Fibroblast of lung (primary cell): Measurements from ENCODE around the gene RCOR1. TPM values are rescaled to one million over a fixed set of nuclear protein-coding genes. Genes with fewer than 3 reads are reported as not detected.

Experiments used
- DNase-seq, 2 donors: peaks; one replicate each; pipeline versions ENCODE4 v3.0.0 to v3.0.0-alpha.2; 2010; ENCODE audit warnings: low read depth in 2 of 2
- H2AFZ ChIP-seq: 2 replicates; pipeline ENCODE4 v1.5.1; 2012; ENCODE audit warnings: low read length, control low read depth, inconsistent platforms
- H3K27ac ChIP-seq: 2 replicates; pipeline ENCODE4 v1.5.1; 2011; ENCODE audit warnings: low read length, control low read depth; ENCODE audit not compliant: insufficient read depth
- H3K27me3 ChIP-seq: 2 replicates; pipeline ENCODE4 v1.5.1; 2011; ENCODE audit warnings: mild to moderate bottlenecking, low read length; ENCODE audit not compliant: control insufficient read depth, insufficient read depth
- H3K36me3 ChIP-seq: 2 replicates; pipeline ENCODE4 v1.5.1; 2011; ENCODE audit warnings: low read length; ENCODE audit not compliant: control insufficient read depth, insufficient read depth
- H3K4me1 ChIP-seq: 2 replicates; pipeline ENCODE4 v1.5.1; 2011; ENCODE audit warnings: low read length; ENCODE audit not compliant: control insufficient read depth, insufficient read depth; ENCODE audit errors: extremely low read depth
- H3K4me2 ChIP-seq: 2 replicates; pipeline ENCODE4 v1.5.1; 2011; ENCODE audit warnings: low read length, control low read depth; ENCODE audit not compliant: insufficient read depth; ENCODE audit errors: extremely low read depth
- H3K4me3 ChIP-seq, 4 experiments: fragments of 200-600 bp in 1 of 4; sonication (generic) in 1 of 4; replicated peaks in 1 of 4; 2 replicates each; pipeline ENCODE4 v1.5.1; 2011 to 2016; ENCODE audit warnings: low read length in 4 of 4, low read depth in 3 of 4, mild to moderate bottlenecking in 3 of 4, control low read depth in 2 of 4, inconsistent platforms in 1 of 4, mixed read lengths in 1 of 4; ENCODE audit not compliant: insufficient read depth in 1 of 4; ENCODE audit errors: control extremely low read depth in 1 of 4
- H3K79me2 ChIP-seq: 2 replicates; pipeline ENCODE4 v1.5.1; 2012; ENCODE audit warnings: mild to moderate bottlenecking, low read length, inconsistent platforms; ENCODE audit not compliant: control insufficient read depth, insufficient read depth
- H3K9ac ChIP-seq: 2 replicates; pipeline ENCODE4 v1.5.1; 2011; ENCODE audit warnings: mild to moderate bottlenecking, low read length, control low read depth; ENCODE audit not compliant: insufficient read depth
- H3K9me3 ChIP-seq: 2 replicates; pipeline ENCODE4 v1.5.1; 2012; ENCODE audit warnings: low read depth, low read length; ENCODE audit not compliant: control insufficient read depth, insufficient read depth
- H4K20me1 ChIP-seq: 2 replicates; pipeline ENCODE4 v1.5.1; 2011; ENCODE audit warnings: low read length; ENCODE audit not compliant: control insufficient read depth, insufficient read depth; ENCODE audit errors: extremely low read depth
- EZH2 ChIP-seq: IDR thresholded peaks from 2 replicates; pipeline ENCODE4 v1.5.1; 2012; ENCODE audit warnings: low read length, control low read depth, mild to moderate bottlenecking; ENCODE audit errors: missing control alignments
- polyA plus RNA-seq, 2 donors: library from polyadenylated mRNA; depleted of rRNA in 1 of 2; stranded (reverse) in 1 of 2; unstranded in 1 of 2; fragments of >200 nt; gene quantifications; 2 replicates each; pipeline ENCODE4 v1.2.1, GENCODE V29; 2011 to 2012; ENCODE audit warnings: missing spikeins in 1 of 2
- total RNA-seq: library from RNA; depleted of rRNA; stranded (reverse); fragments of >200 nt; gene quantifications from 2 replicates; pipeline ENCODE4 v1.2.1, GENCODE V29; 2014
- TF ChIP-seq, protein P1 (sequence below), 2 donors: IDR thresholded peaks in 1 of 2; conservative IDR thresholded peaks in 1 of 2; 1 replicate in 1 of 2; 2 replicates in 1 of 2; pipeline ENCODE4 v1.5.1; 2011 to 2012; ENCODE audit warnings: low read length in 2 of 2, control low read depth in 1 of 2, inconsistent platforms in 1 of 2, low read depth in 1 of 2, mild to moderate bottlenecking in 1 of 2

RCOR1 gene
- total and polyA plus RNA-seq, 2 donors (not counting 1 experiment from before 2014, with no cell fraction given): 11.4 to 19.6 TPM

DNA sequence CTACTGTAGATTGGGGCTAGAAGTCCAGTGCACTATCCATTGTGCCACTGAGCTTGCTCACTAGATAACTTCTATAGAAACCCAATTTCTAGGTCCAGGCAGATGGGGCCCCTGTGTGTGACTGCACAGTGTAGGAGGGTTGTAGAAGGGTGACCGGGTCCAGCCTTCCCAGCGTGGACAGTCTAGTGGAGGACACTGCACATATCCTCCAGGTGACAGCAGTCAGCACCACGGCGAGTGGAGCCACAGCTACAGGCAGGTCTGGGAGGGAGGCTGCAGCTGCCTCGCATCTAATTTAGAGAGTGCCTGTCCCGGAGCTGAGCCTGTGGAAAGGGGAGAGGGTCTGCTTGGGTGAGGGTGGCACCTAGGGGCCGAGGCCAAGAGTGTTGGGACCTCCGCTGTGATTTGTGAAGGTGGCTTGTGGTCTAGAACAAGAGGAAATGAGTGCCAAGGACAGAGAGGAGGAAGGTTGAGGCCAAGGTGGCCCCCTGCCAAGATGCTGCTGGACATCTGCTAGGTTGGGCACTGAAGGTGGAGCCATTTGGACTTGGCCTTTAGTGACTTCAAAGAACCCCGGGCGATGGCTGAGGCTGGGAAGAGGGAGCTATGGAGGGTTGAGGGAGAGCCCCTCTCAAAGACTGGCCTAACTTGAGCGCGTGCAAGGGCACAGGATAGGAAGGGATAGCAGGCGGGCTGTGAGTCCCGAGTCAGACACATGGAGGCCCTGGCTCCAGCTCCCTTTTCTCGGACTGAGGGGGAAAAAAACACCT, 138.8 kb downstream of the RCOR1 start:
- Histone ChIP-seq H3K27me3 (no peaks in the 10 kb centered on the region), H3K36me3 (peaks cover 8% of the 10 kb centered on the region), H3K27ac (no peak overlapping the region), H3K4me1 (no peaks in the 10 kb centered on the region), H4K20me1 (no peaks in the 10 kb centered on the region), H3K9me3 (no peaks in the 10 kb centered on the region), H3K9ac (no peak overlapping the region), H3K4me2 (no peak overlapping the region), H3K4me3 (no peak overlapping the region), H2AFZ (no peak overlapping the region), H3K79me2 (no peaks in the 10 kb centered on the region)
- no peak for DNase-seq
- TF ChIP-seq, protein P1, sequence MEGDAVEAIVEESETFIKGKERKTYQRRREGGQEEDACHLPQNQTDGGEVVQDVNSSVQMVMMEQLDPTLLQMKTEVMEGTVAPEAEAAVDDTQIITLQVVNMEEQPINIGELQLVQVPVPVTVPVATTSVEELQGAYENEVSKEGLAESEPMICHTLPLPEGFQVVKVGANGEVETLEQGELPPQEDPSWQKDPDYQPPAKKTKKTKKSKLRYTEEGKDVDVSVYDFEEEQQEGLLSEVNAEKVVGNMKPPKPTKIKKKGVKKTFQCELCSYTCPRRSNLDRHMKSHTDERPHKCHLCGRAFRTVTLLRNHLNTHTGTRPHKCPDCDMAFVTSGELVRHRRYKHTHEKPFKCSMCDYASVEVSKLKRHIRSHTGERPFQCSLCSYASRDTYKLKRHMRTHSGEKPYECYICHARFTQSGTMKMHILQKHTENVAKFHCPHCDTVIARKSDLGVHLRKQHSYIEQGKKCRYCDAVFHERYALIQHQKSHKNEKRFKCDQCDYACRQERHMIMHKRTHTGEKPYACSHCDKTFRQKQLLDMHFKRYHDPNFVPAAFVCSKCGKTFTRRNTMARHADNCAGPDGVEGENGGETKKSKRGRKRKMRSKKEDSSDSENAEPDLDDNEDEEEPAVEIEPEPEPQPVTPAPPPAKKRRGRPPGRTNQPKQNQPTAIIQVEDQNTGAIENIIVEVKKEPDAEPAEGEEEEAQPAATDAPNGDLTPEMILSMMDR (conservative IDR thresholded peaks at IDR 0.05 in 1 of 2, IDR thresholded peaks at IDR 0.05 in 1 of 2; ENCODE audit: low read depth in 1 of 2, low read length in 2 of 2): no peak
- TF ChIP-seq EZH2: no peak

DNA sequence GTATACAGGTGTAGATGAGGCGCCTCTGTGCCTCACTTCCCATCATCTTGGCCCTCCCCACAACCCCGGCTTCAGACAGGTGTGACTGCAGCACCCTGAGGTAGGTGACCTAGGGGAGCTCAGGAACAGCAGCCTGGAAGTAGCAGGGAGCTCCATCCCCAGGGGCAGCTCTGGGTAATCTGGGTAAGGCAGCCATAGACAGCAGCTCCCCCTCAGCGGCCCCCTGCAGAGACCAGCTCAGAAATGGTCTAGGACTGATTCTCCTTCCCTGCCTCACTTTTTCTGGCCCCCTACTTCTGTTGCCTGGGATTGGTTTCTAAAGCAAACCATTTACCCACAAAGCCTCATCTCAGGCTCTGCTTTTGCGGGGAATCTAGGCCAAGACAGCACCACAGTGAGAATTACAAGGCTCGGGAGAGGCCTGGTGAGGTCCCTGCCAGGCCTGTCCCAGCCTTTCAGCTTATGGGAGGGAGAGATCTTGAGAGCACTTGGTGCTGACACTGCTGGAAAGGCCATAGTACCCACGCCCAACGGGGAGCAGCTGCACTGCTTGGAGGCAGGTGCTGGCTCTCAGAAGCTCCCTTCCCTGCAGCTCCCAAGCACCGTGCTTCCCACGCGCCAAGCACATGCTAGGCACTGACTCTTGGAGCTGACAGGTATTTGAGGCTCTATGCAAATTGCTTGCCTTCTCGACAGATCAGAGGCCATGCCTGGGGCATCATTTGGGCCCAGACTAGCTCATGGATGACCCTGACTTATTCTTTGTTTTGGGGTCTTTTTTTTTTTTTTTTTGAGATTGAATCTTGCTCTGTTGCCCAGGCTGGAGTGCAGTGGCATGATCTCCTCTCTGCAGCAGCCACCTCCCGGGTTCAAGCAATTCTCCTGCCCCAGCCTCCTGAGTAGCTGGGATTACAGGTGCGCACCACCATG, 139.7 kb downstream of the RCOR1 start:
- no peak for DNase-seq
- Histone ChIP-seq H3K9ac (no peak overlapping the region), H3K36me3 (peaks cover 3% of the 10 kb centered on the region), H3K4me2 (no peak overlapping the region), H2AFZ (no peak overlapping the region), H3K4me1 (no peaks in the 10 kb centered on the region), H4K20me1 (no peaks in the 10 kb centered on the region), H3K79me2 (no peaks in the 10 kb centered on the region), H3K9me3 (no peaks in the 10 kb centered on the region), H3K27ac (no peak overlapping the region), H3K4me3 (no peak overlapping the region), H3K27me3 (no peaks in the 10 kb centered on the region)
- no peak for TF ChIP-seq EZH2
- TF ChIP-seq, protein P1 (conservative IDR thresholded peaks at IDR 0.05 in 1 of 2, IDR thresholded peaks at IDR 0.05 in 1 of 2; ENCODE audit: low read depth in 1 of 2, low read length in 2 of 2): no peak

DNA sequence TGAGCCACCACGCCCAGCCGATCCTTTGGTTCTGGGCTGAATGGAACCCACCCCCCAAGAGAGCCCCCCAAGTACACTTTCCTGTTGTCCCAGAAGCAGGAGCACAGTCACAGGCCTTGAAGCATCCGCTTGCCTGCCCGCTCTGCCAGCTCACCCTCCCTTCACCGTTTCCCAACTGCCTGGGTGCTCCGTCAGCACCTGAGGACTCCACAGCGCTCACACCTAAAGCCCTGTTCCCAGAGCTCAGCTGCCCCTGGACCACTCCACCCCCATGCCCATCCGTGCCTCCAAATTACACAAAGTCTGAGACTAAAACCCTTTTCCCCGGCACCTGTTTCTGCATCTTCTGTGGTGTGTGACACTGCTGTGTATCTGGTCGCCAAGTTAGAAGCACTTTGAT, 140.5 kb downstream of the RCOR1 start:
- Histone ChIP-seq H3K4me2 (no peak overlapping the region), H3K27me3 (no peaks in the 10 kb centered on the region), H3K4me3 (no peak overlapping the region), H3K9me3 (no peaks in the 10 kb centered on the region), H3K27ac (no peak overlapping the region), H3K4me1 (no peaks in the 10 kb centered on the region), H4K20me1 (no peaks in the 10 kb centered on the region), H2AFZ (no peak overlapping the region), H3K9ac (no peak overlapping the region), H3K79me2 (no peaks in the 10 kb centered on the region), H3K36me3 (peaks cover 3% of the 10 kb centered on the region)
- DNase-seq: no peak
- no peak for TF ChIP-seq EZH2
- TF ChIP-seq, protein P1 (conservative IDR thresholded peaks at IDR 0.05 in 1 of 2, IDR thresholded peaks at IDR 0.05 in 1 of 2; ENCODE audit: low read depth in 1 of 2, low read length in 2 of 2): no peak
